Breast epithelium (tissue), 4 donors: ENCODE data around the gene HDAC1. TPM values are rescaled to one million over a fixed set of nuclear protein-coding genes. Genes with fewer than 3 reads are reported as not detected.
A peak's percentile ranks its signal among the peaks of the same experiment; 100 is the strongest.

Experiments used
- DNase-seq, 2 donors: peaks; one replicate each; pipeline ENCODE4 v3.0.0-alpha.2; 2019; ENCODE audit warnings: low spot score in 2 of 2
- H3K27ac ChIP-seq, 2 donors: fragments of 200-600 bp; sonication (generic) in 1 of 2; one replicate each; pipeline ENCODE4 v1.5.1; 2016 to 2019; ENCODE audit warnings: mild to moderate bottlenecking in 1 of 2
- H3K27me3 ChIP-seq, 2 donors: fragments of 200-600 bp; sonication (generic) in 1 of 2; one replicate each; pipeline versions ENCODE4 v1.5.1 to v1.6.0; 2017 to 2019; ENCODE audit warnings: control low read depth in 1 of 2, mild to moderate bottlenecking in 1 of 2
- H3K36me3 ChIP-seq: fragments of 200-600 bp; one replicate; pipeline ENCODE4 v1.5.1; 2019
- H3K4me1 ChIP-seq, 2 donors: fragments of 200-600 bp; sonication (generic); one replicate each; pipeline ENCODE4 v1.5.1; 2016 to 2019; ENCODE audit warnings: control low read depth in 1 of 2
- H3K4me3 ChIP-seq, 3 donors: fragments of 200-600 bp; sonication (generic); 1 replicate in 2 of 3; 2 replicates in 1 of 3; pipeline ENCODE4 v1.5.1; 2016 to 2019; ENCODE audit warnings: mild to moderate bottlenecking in 3 of 3, moderate library complexity in 2 of 3
- H3K9me3 ChIP-seq, 2 donors: fragments of 200-600 bp; sonication (generic) in 1 of 2; one replicate each; pipeline ENCODE4 v1.5.1; 2016 to 2019; ENCODE audit warnings: control low read depth in 1 of 2
- POLR2A ChIP-seq: fragments of 450-650 bp; IDR thresholded peaks from one replicate; pipeline ENCODE4 v1.6.1; 2016; ENCODE audit warnings: antibody characterized with exemption, mild to moderate bottlenecking, moderate library complexity
- POLR2AphosphoS5 ChIP-seq, 3 donors: sonication (generic); formaldehyde crosslinking; IDR thresholded peaks; one replicate each; pipeline ENCODE4 v1.6.1; 2017; ENCODE audit warnings: antibody characterized with exemption in 3 of 3
- intact Hi-C: fragments of 100-400 bp; cut with DNase I; formaldehyde crosslinking; loops from one replicate; pipeline ENCODE4 v1.15.1; 2023; ENCODE audit warnings: low total_unique reads
- total RNA-seq, 3 donors: library from RNA; depleted of rRNA; stranded (reverse); fragments of >200 nt; gene quantifications; one replicate each; pipeline ENCODE4 v1.1.0, GENCODE V29; 2016
- TF ChIP-seq, protein P1 (sequence below), 3 donors: fragments of 450-650 bp; IDR thresholded peaks; one replicate each; pipeline ENCODE4 v1.5.1; 2016 to 2017; ENCODE audit warnings: antibody characterized with exemption in 3 of 3, mild to moderate bottlenecking in 3 of 3, moderate library complexity in 3 of 3

HDAC1 gene
- total RNA-seq, 3 donors from 2014 or later: 31.8 to 87.5 (median 87.4) TPM

DNA sequence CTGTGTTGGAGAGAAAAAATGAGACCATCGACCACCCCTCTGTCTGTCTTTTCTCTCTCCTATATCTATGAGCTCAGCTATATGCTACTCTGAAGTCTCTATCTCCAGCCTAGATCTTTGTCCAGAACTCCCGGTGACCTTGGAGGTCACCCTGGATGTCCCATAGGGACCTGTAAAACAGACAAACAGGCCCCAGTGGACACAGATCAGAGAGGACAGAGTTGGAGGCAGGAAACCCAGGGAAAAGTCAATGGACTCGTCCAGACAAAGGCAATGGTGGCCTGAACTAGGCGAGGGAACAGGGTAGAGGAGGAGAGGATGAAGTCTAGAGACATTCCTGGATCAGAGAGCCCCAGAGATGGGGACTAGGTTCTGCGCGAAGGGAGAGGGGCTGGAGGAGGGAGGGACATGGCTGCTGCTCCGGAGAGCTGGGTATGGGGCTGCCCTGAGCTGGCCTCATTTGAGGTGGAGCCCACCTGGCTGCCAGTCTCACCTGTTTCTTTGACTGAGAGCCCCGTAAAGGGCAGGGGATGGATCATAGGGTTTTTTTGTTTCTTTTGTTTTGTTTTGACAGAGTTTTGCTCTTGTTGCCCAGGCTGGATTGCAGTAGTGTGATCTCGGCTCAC is 54.8 kb downstream of the HDAC1 start:
- no peak overlapping the region for H3K27ac ChIP-seq
- no peak for DNase-seq
- no peaks in the 10 kb centered on the region for H3K27me3 ChIP-seq

DNA sequence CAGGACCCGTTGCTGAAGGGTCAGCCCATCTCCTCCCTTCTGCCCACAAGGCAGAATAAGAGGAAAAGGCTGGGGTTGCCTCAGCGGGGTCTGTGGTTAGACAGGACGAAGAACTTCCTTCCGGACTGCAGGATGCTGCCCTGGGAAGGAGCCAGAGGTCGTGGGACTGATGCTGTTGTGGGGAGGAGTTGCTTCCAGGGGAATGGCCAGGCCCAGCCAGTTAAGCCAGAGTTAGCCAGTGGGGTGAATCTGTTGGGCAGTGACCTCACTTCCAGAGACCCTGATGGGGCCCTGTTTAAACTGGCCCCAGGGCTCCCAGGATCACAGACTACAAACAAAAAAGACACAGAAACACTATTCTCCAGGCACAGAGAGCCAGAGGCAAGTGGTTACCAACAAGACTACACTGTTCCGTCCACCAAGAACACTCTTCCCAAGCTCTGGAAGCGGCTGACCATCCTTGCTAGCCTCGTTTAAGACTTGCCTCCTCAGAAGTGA is 57.4 kb downstream of the HDAC1 start:
- peaks cover 0 to 15% of the 10 kb centered on the region in 2 donors for H3K4me1 ChIP-seq

More for the DNA sequence above, 54.8 kb downstream of the HDAC1 start:
- intact Hi-C loops: no loop called here
- H3K4me1 ChIP-seq: no peaks in the 10 kb centered on the region
- no peak overlapping the region for H3K4me3 ChIP-seq
- H3K36me3 ChIP-seq: no peaks in the 10 kb centered on the region
- H3K9me3 ChIP-seq: no peaks in the 10 kb centered on the region
- TF ChIP-seq, protein P1, sequence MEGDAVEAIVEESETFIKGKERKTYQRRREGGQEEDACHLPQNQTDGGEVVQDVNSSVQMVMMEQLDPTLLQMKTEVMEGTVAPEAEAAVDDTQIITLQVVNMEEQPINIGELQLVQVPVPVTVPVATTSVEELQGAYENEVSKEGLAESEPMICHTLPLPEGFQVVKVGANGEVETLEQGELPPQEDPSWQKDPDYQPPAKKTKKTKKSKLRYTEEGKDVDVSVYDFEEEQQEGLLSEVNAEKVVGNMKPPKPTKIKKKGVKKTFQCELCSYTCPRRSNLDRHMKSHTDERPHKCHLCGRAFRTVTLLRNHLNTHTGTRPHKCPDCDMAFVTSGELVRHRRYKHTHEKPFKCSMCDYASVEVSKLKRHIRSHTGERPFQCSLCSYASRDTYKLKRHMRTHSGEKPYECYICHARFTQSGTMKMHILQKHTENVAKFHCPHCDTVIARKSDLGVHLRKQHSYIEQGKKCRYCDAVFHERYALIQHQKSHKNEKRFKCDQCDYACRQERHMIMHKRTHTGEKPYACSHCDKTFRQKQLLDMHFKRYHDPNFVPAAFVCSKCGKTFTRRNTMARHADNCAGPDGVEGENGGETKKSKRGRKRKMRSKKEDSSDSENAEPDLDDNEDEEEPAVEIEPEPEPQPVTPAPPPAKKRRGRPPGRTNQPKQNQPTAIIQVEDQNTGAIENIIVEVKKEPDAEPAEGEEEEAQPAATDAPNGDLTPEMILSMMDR (IDR thresholded peaks at IDR 0.05): no peak
- no peak for TF ChIP-seq POLR2A
- TF ChIP-seq POLR2AphosphoS5 (IDR thresholded peaks at IDR 0.05): no peak

DNA sequence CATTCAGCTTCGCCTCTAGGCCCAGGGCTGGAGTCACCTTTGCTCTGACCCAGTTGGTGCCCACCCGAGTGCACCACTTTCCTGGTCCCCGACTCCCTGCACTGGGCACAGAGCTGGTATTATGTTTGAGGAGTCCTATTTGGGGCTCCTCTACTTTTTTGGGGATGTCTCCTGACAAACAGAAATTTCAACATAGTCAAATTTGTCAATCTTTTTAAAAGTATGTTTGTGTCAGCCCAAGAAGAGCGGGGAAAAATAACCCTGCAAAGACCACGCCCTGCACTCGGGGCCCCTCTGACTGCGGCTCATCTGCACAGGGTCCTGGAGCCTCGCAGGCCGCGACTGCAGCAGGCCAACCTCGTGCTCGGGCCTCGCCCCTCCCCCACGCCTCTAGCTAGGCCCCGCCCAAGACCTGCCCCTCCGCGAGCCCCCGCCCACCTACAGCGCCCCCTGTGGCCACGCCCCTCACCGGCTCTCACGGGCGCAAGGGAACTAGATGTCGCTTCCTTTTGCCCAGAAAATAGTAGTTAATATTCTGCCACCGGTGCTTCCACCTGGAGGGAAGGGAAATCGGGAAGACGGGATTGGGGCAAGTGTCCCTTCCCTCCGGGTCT is 59.0 kb downstream of the HDAC1 start:
- H3K4me3 ChIP-seq: peak overlapping the region; percentile 65 to 98 (median 81)
- no peaks in the 10 kb centered on the region for H3K27me3 ChIP-seq
- intact Hi-C loops: no loop called here
- H3K9me3 ChIP-seq: no peaks in the 10 kb centered on the region
- TF ChIP-seq POLR2AphosphoS5 (IDR thresholded peaks at IDR 0.05) (no peak), POLR2A (no peak)
- TF ChIP-seq, protein P1 (IDR thresholded peaks at IDR 0.05): peak; percentile 19 to 49 (median 36)
- H3K4me1 ChIP-seq: peaks cover 0 to 15% of the 10 kb centered on the region in 2 donors
- no peaks in the 10 kb centered on the region for H3K36me3 ChIP-seq
- peak overlapping the region; percentile 96 to 99 for H3K27ac ChIP-seq
- DNase-seq: no peak

More for the DNA sequence above, 57.4 kb downstream of the HDAC1 start:
- intact Hi-C loops: no loop called here
- Histone ChIP-seq H3K27ac (peak overlapping the region in 1 of 2 donors; percentile 22), H3K9me3 (no peaks in the 10 kb centered on the region), H3K4me3 (no peak overlapping the region), H3K36me3 (no peaks in the 10 kb centered on the region), H3K27me3 (no peaks in the 10 kb centered on the region)
- no peak for DNase-seq
- TF ChIP-seq, protein P1 (IDR thresholded peaks at IDR 0.05): no peak
- TF ChIP-seq POLR2AphosphoS5 (IDR thresholded peaks at IDR 0.05) (no peak), POLR2A (no peak)

DNA sequence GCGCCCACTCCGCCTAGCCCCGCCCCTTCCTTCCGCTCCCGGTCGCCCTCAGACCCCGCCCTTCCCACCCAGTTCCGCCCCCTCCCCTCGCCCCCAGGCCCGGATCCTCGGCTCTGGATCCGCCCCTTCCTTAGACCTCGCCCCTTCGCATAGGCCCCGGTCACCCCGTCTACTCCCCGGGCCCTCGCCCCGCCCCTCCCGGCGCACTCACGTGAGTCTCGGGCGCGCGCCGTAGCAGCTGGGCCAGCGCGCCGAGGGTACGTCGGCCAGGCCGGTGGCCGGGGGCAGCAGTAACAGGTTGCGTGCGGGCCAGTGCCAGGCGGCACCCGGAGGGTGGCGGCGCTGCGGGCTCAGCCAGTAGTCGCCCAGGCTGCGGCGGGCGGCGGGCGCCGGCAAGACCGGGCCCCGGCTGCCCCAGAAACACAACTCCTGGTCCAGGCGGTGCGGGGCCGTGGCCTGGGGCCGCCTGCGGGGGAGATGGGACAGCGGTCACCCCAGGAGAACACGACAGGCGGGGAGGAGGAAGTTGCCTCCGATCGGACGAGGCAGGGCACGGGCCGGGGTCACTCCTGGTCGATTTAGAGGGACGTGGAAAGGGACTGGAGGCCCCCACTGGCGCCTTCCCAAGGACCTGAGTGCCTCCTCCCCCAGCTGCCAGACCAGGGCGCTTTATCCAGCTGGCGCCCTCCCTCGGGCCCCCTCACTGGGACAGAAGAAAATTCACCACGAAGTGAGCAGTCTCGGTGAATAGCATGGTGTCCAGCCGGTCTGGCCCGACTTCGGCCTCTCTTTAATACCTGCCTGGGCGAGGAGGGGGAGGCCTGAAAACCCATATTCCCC is 59.7 kb downstream of the HDAC1 start:
- peaks cover 0 to 15% of the 10 kb centered on the region in 2 donors for H3K4me1 ChIP-seq
- H3K9me3 ChIP-seq: no peaks in the 10 kb centered on the region
- no peaks in the 10 kb centered on the region for H3K36me3 ChIP-seq
- H3K27ac ChIP-seq: peak overlapping the region; percentile 96 to 99
- DNase-seq: peak; percentile 94 to 96
- TF ChIP-seq POLR2AphosphoS5 (IDR thresholded peaks at IDR 0.05): peak; percentile 65 to 94 (median 87)
- TF ChIP-seq, protein P1 (IDR thresholded peaks at IDR 0.05): no peak
- no peaks in the 10 kb centered on the region for H3K27me3 ChIP-seq
- intact Hi-C loops: no loop called here
- H3K4me3 ChIP-seq: peak overlapping the region; percentile 65 to 98 (median 81)
